Psoas muscle (tissue), 8 donors: ENCODE results near the gene ATG5. TPM values are rescaled to one million over a fixed set of nuclear protein-coding genes. Genes with fewer than 3 reads are reported as not detected.
"Not testable (repeated sequence)": the region's sequence is repeated elsewhere in the genome, so short reads cannot be mapped to it uniquely, and the experiment has no call there.

Experiments used
- ATAC-seq, 4 donors: fragments of 200-7000 bp; cut with Tn5 transposase; one replicate each; pipeline ENCODE4 v1.9.1; 2020; ENCODE audit warnings: moderate library complexity in 3 of 4, mild to moderate bottlenecking in 2 of 4
- DNase-seq, 2 donors: peaks; one replicate each; pipeline ENCODE4 v3.0.0-alpha.2; 2020
- H3K27ac ChIP-seq: fragments of 200-600 bp; one replicate; pipeline ENCODE4 v1.8.0; 2022
- H3K27me3 ChIP-seq, 3 donors: fragments of 200-600 bp in 1 of 3; one replicate each; pipeline versions ENCODE4 v1.6.1 to v1.8.0; 2013 to 2022; ENCODE audit warnings: low read length in 2 of 3, mild to moderate bottlenecking in 2 of 3, moderate library complexity in 1 of 3; ENCODE audit not compliant: insufficient read depth in 3 of 3
- H3K36me3 ChIP-seq, 2 donors: fragments of 200-600 bp in 1 of 2; one replicate each; pipeline versions ENCODE4 v1.6.1 to v1.8.0; 2013 to 2022; ENCODE audit warnings: low read depth in 1 of 2, mild to moderate bottlenecking in 1 of 2, moderate library complexity in 1 of 2; ENCODE audit not compliant: insufficient read depth in 1 of 2
- H3K4me1 ChIP-seq: fragments of 200-600 bp; one replicate; pipeline ENCODE4 v1.8.0; 2022
- H3K4me3 ChIP-seq: fragments of 200-600 bp; one replicate; pipeline ENCODE4 v1.8.0; 2022; ENCODE audit warnings: mild to moderate bottlenecking
- H3K9me3 ChIP-seq: fragments of 200-600 bp; one replicate; pipeline ENCODE4 v1.8.0; 2022
- CTCF ChIP-seq: fragments of 200-600 bp; IDR thresholded peaks from one replicate; pipeline ENCODE4 v1.8.0; 2022; ENCODE audit warnings: antibody characterized with exemption
- WGBS, 3 donors: extraction: QIAGEN DNeasy Blood & Tissue Kit; methylation state at CpG; one replicate each; pipeline versions ENCODE4 v1.1.6 to v1.1.7; 2013; 5-methylcytosine and 5-hydroxymethylcytosine counted together
- intact Hi-C, 2 donors: fragments of 100-400 bp; cut with DNase I; formaldehyde crosslinking; loops; one replicate each; pipeline versions ENCODE4 v1.11.0 to v1.14.2; 2022
- polyA plus RNA-seq, 3 donors: library from polyadenylated mRNA; stranded (reverse); fragments of 200-250 nt; gene quantifications; one replicate each; pipeline ENCODE4 v1.2.3, GENCODE V29; 2013
- total RNA-seq, 4 donors: library from RNA; stranded (reverse); fragmentation: NEBNext Ultra II Directional in 2 of 4; extraction: Animal tissue kit (Norgen Biotek cat#: 25700) in 2 of 4; gene quantifications; one replicate each; pipeline versions ENCODE4 v1.2.1 to v1.2.4, GENCODE V29; 2021 to 2023
- donor health status: healthy with polysubstance abuse.
- donor health status: DM: no; HTN: no; CAD: no; lungs with moderate emphysema.
- donor health status: Bipolar disorder and iron deficiency.
- donor health status: healthy.
- donor health status: DM: yes; HTN: yes; CAD: no.
- donor health status: DM: no; HTN: no; CAD: no.
- donor health status: DM: no; HTN: no; CAD: no.
- donor health status: DM: yes; HTN: yes; CAD: no.

ATG5 gene
- total and polyA plus RNA-seq, 7 donors, result 13.5 to 35.7 (median 19.5) TPM

- H3K4me3 ChIP-seq, result no peak overlapping the region
- intact Hi-C loops, result no loop called here
- H3K27ac ChIP-seq, result no peak overlapping the region
- no peaks in the 10 kb centered on the region for H3K4me1 ChIP-seq
- TF ChIP-seq CTCF, result no peak
- H3K9me3 ChIP-seq, result no peaks in the 10 kb centered on the region
- no peak for ATAC-seq
- no peaks in the 10 kb centered on the region for H3K27me3 ChIP-seq
- H3K36me3 ChIP-seq, result peaks cover 0 to 1% of the 10 kb centered on the region in 2 donors
- 88 to 92% (median 89%) methylated on average over 1 of the region's 1 CpG for WGBS, 3 donors
- no peak for DNase-seq
Measured at GRCh38 chr6:106273087-106273486, 52.5 kb downstream of the ATG5 start.

- H3K36me3 ChIP-seq, result no peaks in the 10 kb centered on the region
- H3K27ac ChIP-seq, result no peak overlapping the region
- H3K4me1 ChIP-seq, result no peaks in the 10 kb centered on the region
- H3K27me3 ChIP-seq, result no peaks in the 10 kb centered on the region
- intact Hi-C loops, result no loop called here
- peaks cover 5% of the 10 kb centered on the region for H3K9me3 ChIP-seq
- TF ChIP-seq CTCF, result no peak
- 96 to 99% (median 96%) methylated on average over 4 of the region's 4 CpGs for WGBS, 3 donors
- no peak for ATAC-seq
- DNase-seq, result no peak
- no peak overlapping the region for H3K4me3 ChIP-seq
Measured at GRCh38 chr6:106272287-106272686, 53.3 kb downstream of the ATG5 start.

GRCh38 chr6:106270414-106270813 lies 55.1 kb downstream of the ATG5 start:
- WGBS, 3 donors, result 87 to 99% (median 93%) methylated on average over 2 of the region's 2 CpGs
- no peak for ATAC-seq
- intact Hi-C loops, result no loop called here

GRCh38 chr6:106269268-106269919 lies 56.2 kb downstream of the ATG5 start:
- ATAC-seq, H3K27me3 ChIP-seq, H3K4me1 ChIP-seq, intact Hi-C loops, H3K4me3 ChIP-seq, H3K27ac ChIP-seq, H3K36me3 ChIP-seq: not testable (repeated sequence)
- WGBS, 3 donors, result 95 to 98% (median 97%) methylated on average over 38 to 43 of the region's 43 CpGs
- peaks cover 14% of the 10 kb centered on the region for H3K9me3 ChIP-seq
- peak in 1 of 2 donors; percentile 20 for DNase-seq

More at GRCh38 chr6:106270414-106270813, 55.1 kb downstream of the ATG5 start:
- no peaks in the 10 kb centered on the region for H3K4me1 ChIP-seq
- DNase-seq, result no peak
- no peak overlapping the region for H3K27ac ChIP-seq
- no peaks in the 10 kb centered on the region for H3K27me3 ChIP-seq
- peaks cover 11% of the 10 kb centered on the region for H3K9me3 ChIP-seq
- H3K4me3 ChIP-seq, result no peak overlapping the region
- H3K36me3 ChIP-seq, result no peaks in the 10 kb centered on the region
- no peak for TF ChIP-seq CTCF

- peaks cover 14% of the 10 kb centered on the region for H3K9me3 ChIP-seq
- ATAC-seq, H3K4me3 ChIP-seq, DNase-seq, H3K4me1 ChIP-seq, H3K36me3 ChIP-seq, intact Hi-C loops, H3K27ac ChIP-seq, H3K27me3 ChIP-seq: not testable (repeated sequence)
- WGBS, 3 donors, result 98 to 99% (median 98%) methylated on average over 4 of the region's 4 CpGs
Measured at GRCh38 chr6:106268500-106268899, 57.1 kb downstream of the ATG5 start.

GRCh38 chr6:106264433-106264832 lies 61.1 kb downstream of the ATG5 start:
- H3K36me3 ChIP-seq, H3K4me3 ChIP-seq, H3K4me1 ChIP-seq, ATAC-seq, H3K27ac ChIP-seq, DNase-seq, H3K27me3 ChIP-seq, intact Hi-C loops: not testable (repeated sequence)
- 79 to 98% (median 98%) methylated on average over 2 of the region's 2 CpGs for WGBS, 3 donors
- peaks cover 14% of the 10 kb centered on the region for H3K9me3 ChIP-seq

- H3K27ac ChIP-seq, H3K27me3 ChIP-seq, H3K36me3 ChIP-seq, intact Hi-C loops, H3K9me3 ChIP-seq, ATAC-seq, DNase-seq, H3K4me3 ChIP-seq: not testable (repeated sequence)
- 98 to 100% (median 99%) methylated on average over 2 of the region's 2 CpGs for WGBS, 3 donors
- peaks cover 15% of the 10 kb centered on the region for H3K4me1 ChIP-seq
Measured at GRCh38 chr6:106259748-106260147, 65.8 kb downstream of the ATG5 start.
